Left forelimb (tissue), 1 donor: Measurements from ENCODE around the gene RASSF6.
"Not testable (repeated sequence)": the region's sequence is repeated elsewhere in the genome, so short reads cannot be mapped to it uniquely, and the experiment has no call there.

Experiments
- DNase-seq: peaks from one replicate; pipeline ENCODE4 v3.0.0-alpha.2; 2018; ENCODE audit warnings: low spot score

Gene RASSF6

DNA sequence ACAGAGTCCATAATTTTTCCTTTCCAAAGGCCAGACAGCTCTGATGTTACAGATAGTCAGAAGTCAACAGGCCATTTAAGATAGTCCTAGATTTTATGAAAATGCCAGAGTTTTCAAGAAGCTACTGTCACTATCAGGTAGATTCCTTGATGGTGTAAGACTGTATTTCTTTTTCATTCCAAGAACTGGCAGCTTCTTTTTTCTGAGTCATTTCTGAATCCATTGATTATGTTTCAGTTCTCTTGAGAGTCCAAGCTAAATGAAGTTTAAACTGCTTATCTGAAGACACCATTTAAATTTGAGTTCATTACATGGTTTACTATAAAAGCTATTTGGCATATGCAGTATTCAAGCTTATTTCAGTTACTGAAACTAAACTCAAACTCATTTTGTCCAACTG lies 44.6 kb downstream of the RASSF6 start:
- DNase-seq = no peak

DNA sequence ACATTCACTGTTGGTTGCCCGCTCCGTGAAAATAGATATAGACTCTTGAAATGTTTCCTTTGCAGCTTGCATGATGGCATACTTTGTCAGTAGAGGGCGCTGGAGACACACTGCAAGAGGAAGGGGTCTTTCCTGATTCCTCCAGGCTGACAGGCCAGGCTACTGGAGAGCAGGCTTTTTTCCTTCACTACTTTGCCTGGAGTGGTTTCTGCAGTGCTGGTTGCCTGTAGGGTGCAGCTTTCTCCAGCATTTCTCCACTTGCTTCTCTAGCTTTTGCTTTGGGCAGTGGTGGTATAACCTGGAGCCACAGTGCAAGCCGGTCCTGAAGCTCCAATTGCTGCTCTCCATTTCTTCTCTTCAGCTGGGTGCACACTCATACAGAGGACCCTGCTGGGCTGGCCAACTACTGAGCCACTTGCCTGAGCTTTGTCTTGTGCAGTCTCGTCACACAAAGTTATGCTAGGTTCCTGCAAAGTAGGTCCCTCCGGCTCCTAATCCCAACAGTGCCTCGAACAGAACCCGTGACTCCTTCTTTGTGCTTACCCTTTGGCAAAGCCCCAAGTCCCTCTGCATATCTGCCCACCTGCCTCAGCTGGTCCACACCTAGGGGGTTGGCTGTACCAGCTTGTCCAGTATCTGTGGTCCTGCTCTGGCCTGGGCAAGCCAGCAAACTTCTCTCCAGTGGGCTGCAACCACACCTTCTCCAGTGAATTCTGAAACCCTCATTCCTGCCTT lies 46.3 kb downstream of the RASSF6 start:
- DNase-seq = no peak

- not testable (repeated sequence) for DNase-seq
These were observed 69.4 kb downstream of the RASSF6 start for GRCh38 chr4:73550865-73551264.

DNA sequence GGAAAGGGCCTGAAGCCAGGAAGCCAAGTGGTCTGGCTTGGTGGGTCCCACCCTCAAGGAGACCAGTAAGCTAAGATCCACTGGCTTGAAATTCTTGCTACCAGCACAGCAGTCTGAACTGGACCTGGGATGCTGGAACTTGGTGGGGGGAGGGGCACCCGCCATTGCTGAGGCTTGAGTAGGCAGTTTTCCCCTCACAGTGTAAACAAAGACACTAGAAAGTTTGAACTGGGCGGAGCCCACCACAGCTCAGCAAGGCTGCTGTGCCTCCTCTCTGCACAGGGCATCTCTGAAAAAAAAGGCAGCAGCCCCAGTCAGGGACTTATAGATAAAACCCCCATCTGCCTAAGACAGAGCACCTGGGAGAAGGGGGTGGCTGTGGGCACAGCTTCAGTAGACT lies 75.6 kb downstream of the RASSF6 start:
- DNase-seq = no peak

- no peak for DNase-seq
These were observed 79.0 kb downstream of the RASSF6 start for GRCh38 chr4:73541251-73541650.

DNA sequence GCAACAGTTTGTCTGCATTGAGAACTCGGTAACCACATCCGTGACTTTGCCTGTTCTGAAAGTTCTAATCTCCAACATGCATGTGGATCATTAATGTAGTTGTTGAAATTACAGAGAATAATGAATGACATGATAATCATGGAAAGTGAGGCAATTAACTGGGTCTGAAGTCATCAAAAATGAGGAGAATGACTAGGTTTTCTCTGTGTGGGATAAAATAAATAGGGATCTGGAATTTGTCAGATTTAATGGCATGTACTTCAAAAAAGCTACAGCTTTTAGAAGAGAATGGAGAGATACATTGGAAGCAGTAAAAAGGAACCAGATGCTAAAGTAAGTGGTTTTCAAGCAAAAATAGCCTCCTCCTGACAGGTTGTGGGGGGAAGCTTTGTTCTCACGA lies 79.4 kb downstream of the RASSF6 start:
- no peak for DNase-seq

GRCh38 chr4:73539386-73539785 lies 80.8 kb downstream of the RASSF6 start:
- no peak for DNase-seq

DNA sequence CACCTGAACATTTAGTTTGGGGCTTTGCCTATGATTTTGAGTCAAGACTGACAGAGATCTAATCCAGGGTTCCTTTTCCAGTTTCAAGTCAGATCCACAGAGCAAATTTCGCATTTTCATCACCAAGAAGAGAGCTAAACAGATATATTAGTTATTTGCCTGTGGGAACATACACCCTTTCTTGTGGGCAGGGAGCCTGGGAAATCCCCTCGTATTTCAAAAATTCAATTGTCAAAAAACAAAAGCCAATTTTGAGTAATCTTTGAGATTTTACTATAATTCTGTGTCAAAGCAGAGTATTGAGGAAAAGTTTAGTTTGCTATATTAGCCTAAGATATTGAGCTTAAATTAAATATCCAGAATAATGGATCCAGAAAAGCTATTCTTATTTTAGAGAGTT lies 82.1 kb downstream of the RASSF6 start:
- no peak for DNase-seq

- DNase-seq = no peak
These were observed 86.5 kb downstream of the RASSF6 start for GRCh38 chr4:73533515-73534422.

DNA sequence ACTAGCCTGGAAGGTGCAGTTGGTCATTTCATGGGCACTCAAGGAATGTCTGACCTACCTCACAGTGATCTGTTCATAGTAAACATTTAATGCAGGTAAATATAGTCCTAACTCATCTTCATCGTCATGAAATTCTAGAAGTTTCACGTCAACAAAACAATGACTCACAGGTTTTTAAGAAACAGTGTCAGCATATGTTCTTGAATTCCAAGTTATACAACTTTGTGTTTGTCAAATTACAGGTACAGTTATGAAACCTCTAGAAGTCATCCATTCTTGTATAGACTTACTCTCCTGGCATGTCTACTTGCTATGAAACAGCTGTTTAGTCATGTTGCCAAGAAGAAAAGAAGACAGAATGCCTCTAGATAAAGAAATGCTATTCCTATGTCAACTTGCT lies 92.1 kb downstream of the RASSF6 start:
- DNase-seq = no peak

DNA sequence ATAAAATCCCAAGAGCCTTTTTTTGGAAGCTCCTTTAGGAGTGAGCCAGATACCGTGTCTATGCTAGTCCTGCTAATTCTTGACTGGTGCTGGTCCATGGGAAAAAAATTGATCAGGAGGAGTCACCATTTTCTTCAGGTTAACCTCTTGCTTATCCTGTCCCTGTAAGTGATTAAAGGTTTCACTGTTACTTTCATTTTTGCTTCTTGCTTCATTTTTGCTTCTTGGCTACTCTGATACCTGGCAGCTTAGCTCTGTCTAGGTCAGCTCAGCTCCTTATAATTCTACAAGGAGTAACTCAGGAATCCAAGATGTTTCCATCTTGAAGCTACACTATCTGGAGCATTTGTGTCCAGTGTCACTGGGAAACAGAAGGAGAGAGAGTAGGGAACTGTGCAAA lies 93.0 kb downstream of the RASSF6 start:
- DNase-seq = no peak

DNA sequence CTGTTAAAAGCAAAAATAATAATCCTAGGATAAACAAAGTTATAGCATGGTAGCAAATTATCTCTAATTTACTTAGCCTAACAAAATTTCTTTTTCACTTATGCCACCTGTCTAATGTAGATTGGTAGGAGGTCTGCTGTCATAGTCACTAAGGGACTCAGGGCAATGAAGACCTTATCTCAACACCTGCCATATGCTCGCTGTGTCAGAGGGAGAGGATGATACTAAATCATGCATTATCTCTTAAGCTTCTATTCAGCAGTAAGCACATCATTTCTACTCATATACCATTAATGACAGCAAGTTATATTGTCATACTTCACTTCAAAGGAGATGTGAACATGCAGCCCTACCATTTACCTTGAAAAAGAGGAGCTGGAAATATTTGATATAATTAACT lies 94.6 kb downstream of the RASSF6 start:
- DNase-seq = no peak

DNA sequence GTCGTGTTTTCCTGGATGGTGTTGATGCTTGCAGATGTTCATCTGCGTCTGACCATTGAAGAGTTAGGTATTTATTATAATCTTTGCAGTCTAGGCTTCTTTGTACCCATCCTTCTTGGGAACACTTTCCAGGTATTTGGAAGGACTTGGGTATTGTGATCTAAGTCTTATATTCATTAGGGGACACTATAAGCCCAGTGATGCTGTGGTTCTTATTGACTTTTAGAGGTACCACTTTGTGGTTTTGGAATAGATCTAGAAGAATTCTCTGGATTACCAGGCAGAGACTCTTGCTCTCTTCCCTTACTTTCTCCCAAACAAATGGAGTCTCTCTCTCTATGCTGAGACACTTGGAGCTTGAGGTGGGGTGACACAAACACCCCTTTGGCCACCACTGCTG lies 97.1 kb downstream of the RASSF6 start:
- no peak for DNase-seq
